ENCODE data around the gene TRIM71. TPM values are rescaled to one million over a fixed set of nuclear protein-coding genes. Genes with fewer than 3 reads are reported as not detected.

Gene TRIM71
- total and polyA plus RNA-seq, 2 of the 13 experiments (the other 11 are each of a cell fraction or from before 2014, with no cell fraction given), result 21.7 to 76.9 TPM

GRCh38 chr3:32856355-32856889 is 38.6 kb downstream of the TRIM71 start (continued):
- TF ChIP-seq ZNF788 (CRISPR knock-in tag; IDR thresholded peaks at IDR 0.05; ENCODE audit: borderline replicate concordance) (no peak), ELK4 (CRISPR knock-in tag; IDR thresholded peaks at IDR 0.05; ENCODE audit: borderline replicate concordance) (no peak), SNAPC5 (CRISPR knock-in tag; IDR thresholded peaks at IDR 0.05; ENCODE audit: borderline replicate concordance) (no peak), MIER3 (CRISPR knock-in tag; IDR thresholded peaks at IDR 0.05; ENCODE audit: borderline replicate concordance) (0 out of 2 replicates have a peak, but pooled peaks have one; percentile 8), TRIM22 (IDR thresholded peaks at IDR 0.05) (no peak), NCOA2 (CRISPR knock-in tag; IDR thresholded peaks at IDR 0.05) (no peak), NFIC (IDR thresholded peaks at IDR 0.05; ENCODE audit: low read length) (0 out of 2 replicates have a peak, but pooled peaks have one; percentile 9), HIC2 (CRISPR knock-in tag; IDR thresholded peaks at IDR 0.05; ENCODE audit: low read depth) (no peak), SOX5 (CRISPR knock-in tag; IDR thresholded peaks at IDR 0.05; ENCODE audit: borderline replicate concordance) (no peak), TIGD3 (CRISPR knock-in tag; IDR thresholded peaks at IDR 0.05; ENCODE audit: borderline replicate concordance) (peak; percentile 32; the same call in 1 of the 2 replicates), MTF1 (CRISPR knock-in tag; IDR thresholded peaks at IDR 0.05) (no peak), HNF1A (IDR thresholded peaks at IDR 0.05; ENCODE audit: low read depth) (no peak), HNF1A (CRISPR knock-in tag; IDR thresholded peaks at IDR 0.05; ENCODE audit: borderline replicate concordance) (peak; percentile 28; the same call in 1 of the 2 replicates), ZNF512B (CRISPR knock-in tag; IDR thresholded peaks at IDR 0.05; ENCODE audit: borderline replicate concordance) (no peak), NR2F2 (IDR thresholded peaks at IDR 0.05; ENCODE audit: borderline replicate concordance, low read depth) (no peak; the same call in 1 of the 2 replicates), SKI (IDR thresholded peaks at IDR 0.05; ENCODE audit: partially characterized antibody) (no peak)

Data from HepG2 (cell line).